ENCODE measurements around the gene STIM2. TPM values are rescaled to one million over a fixed set of nuclear protein-coding genes. Genes with fewer than 3 reads are reported as not detected.

The STIM2 gene
- polyA plus RNA-seq, 2 donors = 3.4 to 5.1 TPM

DNA sequence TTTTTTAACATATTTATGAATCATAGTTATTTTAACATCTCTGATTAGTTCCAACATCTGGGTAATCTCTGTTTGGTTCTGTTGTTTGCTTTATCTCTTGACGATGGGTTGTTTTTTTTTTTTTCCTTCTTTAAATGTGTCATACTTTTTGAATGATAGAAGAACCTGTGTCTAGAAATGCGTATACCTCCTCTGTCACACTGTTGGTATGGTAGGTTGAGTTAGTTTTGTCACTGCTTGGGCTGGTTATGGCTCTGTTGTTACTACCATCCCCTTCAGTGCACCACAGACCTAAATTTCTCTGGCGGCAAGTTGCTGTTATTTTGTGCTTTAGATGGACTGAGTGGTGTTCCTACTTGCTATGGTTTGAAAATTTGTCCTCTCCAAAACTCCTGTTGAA, 16.8 kb downstream of the STIM2 start:
- Histone ChIP-seq H3K9me3 (ENCODE audit: control insufficient read depth in 2 of 2, insufficient read depth in 1 of 2, low read depth in 1 of 2, low read length in 1 of 2) (no peaks in the 10 kb centered on the region), H3K27me3 (ENCODE audit: control insufficient read depth in 1 of 2, insufficient read depth in 2 of 2, low read length in 2 of 2) (no peaks in the 10 kb centered on the region), H3K27ac (ENCODE audit: low read depth in 2 of 2, low read length in 1 of 2) (no peak overlapping the region), H3K36me3 (ENCODE audit: control insufficient read depth in 2 of 2, insufficient read depth in 2 of 2, low read length in 1 of 2) (no peaks in the 10 kb centered on the region), H3K4me1 (ENCODE audit: control insufficient read depth in 2 of 2, insufficient read depth in 2 of 2, low read length in 1 of 2) (no peaks in the 10 kb centered on the region), H3K4me3 (ENCODE audit: low read depth in 1 of 2, low read length in 2 of 2) (no peak overlapping the region)
- 89% methylated on average over 3 of the region's 3 CpGs for WGBS, 2 donors

- Histone ChIP-seq H3K27ac (ENCODE audit: low read depth in 2 of 2, low read length in 1 of 2) (no peak overlapping the region), H3K36me3 (ENCODE audit: control insufficient read depth in 2 of 2, insufficient read depth in 2 of 2, low read length in 1 of 2) (no peaks in the 10 kb centered on the region), H3K27me3 (ENCODE audit: control insufficient read depth in 1 of 2, insufficient read depth in 2 of 2, low read length in 2 of 2) (no peaks in the 10 kb centered on the region), H3K9me3 (ENCODE audit: control insufficient read depth in 2 of 2, insufficient read depth in 1 of 2, low read depth in 1 of 2, low read length in 1 of 2) (no peaks in the 10 kb centered on the region), H3K4me3 (ENCODE audit: low read depth in 1 of 2, low read length in 2 of 2) (no peak overlapping the region), H3K4me1 (ENCODE audit: control insufficient read depth in 2 of 2, insufficient read depth in 2 of 2, low read length in 1 of 2) (no peaks in the 10 kb centered on the region)
- WGBS, 2 donors = 91 to 94% methylated on average over 3 of the region's 3 CpGs
These were observed 17.3 kb downstream of the STIM2 start for GRCh38 chr4:26877961-26878360.

DNA sequence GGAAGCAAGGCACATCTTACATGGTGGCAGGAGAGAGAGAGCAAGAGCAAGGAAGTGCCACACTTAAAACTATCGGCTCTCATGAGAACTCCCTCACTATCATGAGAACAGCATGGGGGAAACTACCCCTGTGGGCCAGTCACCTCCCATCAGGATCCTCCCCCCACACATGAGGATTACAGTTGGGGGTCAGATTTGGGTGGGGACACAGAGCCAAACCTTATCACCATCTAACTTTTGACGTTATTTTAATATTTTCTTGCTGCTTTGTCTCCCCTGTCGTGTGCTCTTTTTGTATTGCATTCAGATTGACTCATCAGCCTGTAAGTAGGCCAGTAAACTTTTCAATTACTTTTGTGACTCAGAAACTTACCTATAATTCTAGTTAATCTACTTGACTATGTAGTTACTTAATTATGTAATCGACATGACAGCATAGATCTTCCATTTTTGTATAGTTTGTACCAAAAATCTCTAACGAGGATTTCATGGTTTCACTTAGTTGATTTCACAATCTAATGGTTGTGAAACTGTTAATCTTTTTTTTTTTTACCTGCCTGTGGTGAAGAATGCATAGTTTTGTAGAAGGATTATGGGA, 18.3 kb downstream of the STIM2 start:
- WGBS, 2 donors = 45 to 61% methylated on average over 5 of the region's 5 CpGs
- no peaks in the 10 kb centered on the region for H3K27me3 ChIP-seq (ENCODE audit: control insufficient read depth in 1 of 2, insufficient read depth in 2 of 2, low read length in 2 of 2)
- H3K9me3 ChIP-seq (ENCODE audit: control insufficient read depth in 2 of 2, insufficient read depth in 1 of 2, low read depth in 1 of 2, low read length in 1 of 2) = no peaks in the 10 kb centered on the region
- no peaks in the 10 kb centered on the region for H3K36me3 ChIP-seq (ENCODE audit: control insufficient read depth in 2 of 2, insufficient read depth in 2 of 2, low read length in 1 of 2)
- no peak overlapping the region for H3K4me3 ChIP-seq (ENCODE audit: low read depth in 1 of 2, low read length in 2 of 2)
- H3K27ac ChIP-seq (ENCODE audit: low read depth in 2 of 2, low read length in 1 of 2) = peak overlapping the region; percentile 12 to 71
- no peaks in the 10 kb centered on the region for H3K4me1 ChIP-seq (ENCODE audit: control insufficient read depth in 2 of 2, insufficient read depth in 2 of 2, low read length in 1 of 2)

DNA sequence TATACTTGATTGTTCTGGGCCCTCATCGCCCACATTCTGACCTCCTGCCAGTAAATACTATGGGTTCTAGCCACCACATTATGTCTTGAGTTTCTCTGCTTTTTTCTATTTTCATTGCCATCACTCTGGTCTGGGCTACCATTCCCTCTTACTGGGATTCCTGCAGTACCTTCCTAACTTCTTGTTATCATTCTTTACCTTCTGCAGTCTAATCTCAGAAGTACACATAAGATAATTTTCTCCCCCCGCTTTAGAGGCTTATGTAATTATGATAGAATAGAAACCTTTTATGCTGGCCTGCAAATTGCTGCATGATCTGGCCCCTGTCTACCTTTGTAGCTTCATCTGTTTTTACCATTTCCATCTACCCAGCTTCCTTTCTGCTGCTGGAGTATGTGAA, 19.2 kb downstream of the STIM2 start:
- no peaks in the 10 kb centered on the region for H3K4me1 ChIP-seq (ENCODE audit: control insufficient read depth in 2 of 2, insufficient read depth in 2 of 2, low read length in 1 of 2)
- WGBS, 2 donors = 74 to 82% methylated on average over 2 of the region's 2 CpGs
- H3K36me3 ChIP-seq (ENCODE audit: control insufficient read depth in 2 of 2, insufficient read depth in 2 of 2, low read length in 1 of 2) = no peaks in the 10 kb centered on the region
- no peak overlapping the region for H3K4me3 ChIP-seq (ENCODE audit: low read depth in 1 of 2, low read length in 2 of 2)
- H3K27me3 ChIP-seq (ENCODE audit: control insufficient read depth in 1 of 2, insufficient read depth in 2 of 2, low read length in 2 of 2) = no peaks in the 10 kb centered on the region
- no peaks in the 10 kb centered on the region for H3K9me3 ChIP-seq (ENCODE audit: control insufficient read depth in 2 of 2, insufficient read depth in 1 of 2, low read depth in 1 of 2, low read length in 1 of 2)
- H3K27ac ChIP-seq (ENCODE audit: low read depth in 2 of 2, low read length in 1 of 2) = no peak overlapping the region

DNA sequence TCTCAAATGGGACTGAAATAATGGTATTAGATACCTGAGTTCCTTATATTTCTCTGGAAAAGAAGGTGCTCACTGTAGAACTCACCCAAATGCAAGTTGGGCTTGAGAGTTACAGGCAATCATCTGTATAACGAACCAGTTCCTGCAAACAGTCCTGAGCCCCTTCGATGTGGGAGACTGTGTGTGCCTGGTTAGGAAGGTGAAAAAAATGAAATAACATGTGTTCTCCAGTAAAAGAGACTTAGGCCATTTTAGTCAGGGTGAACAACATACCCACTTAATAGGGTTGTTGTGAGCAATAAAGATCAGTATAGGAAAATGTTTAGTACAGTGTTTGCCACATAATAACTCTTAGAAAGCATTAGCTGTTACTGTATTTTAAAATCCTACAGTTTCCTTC, 23.4 kb downstream of the STIM2 start:
- no peak overlapping the region for H3K27ac ChIP-seq (ENCODE audit: low read depth in 2 of 2, low read length in 1 of 2)
- no peaks in the 10 kb centered on the region for H3K9me3 ChIP-seq (ENCODE audit: control insufficient read depth in 2 of 2, insufficient read depth in 1 of 2, low read depth in 1 of 2, low read length in 1 of 2)
- no peaks in the 10 kb centered on the region for H3K27me3 ChIP-seq (ENCODE audit: control insufficient read depth in 1 of 2, insufficient read depth in 2 of 2, low read length in 2 of 2)
- 53 to 68% methylated on average over 2 of the region's 2 CpGs for WGBS, 2 donors
- H3K36me3 ChIP-seq (ENCODE audit: control insufficient read depth in 2 of 2, insufficient read depth in 2 of 2, low read length in 1 of 2) = no peaks in the 10 kb centered on the region
- H3K4me1 ChIP-seq (ENCODE audit: control insufficient read depth in 2 of 2, insufficient read depth in 2 of 2, low read length in 1 of 2) = no peaks in the 10 kb centered on the region
- H3K4me3 ChIP-seq (ENCODE audit: low read depth in 1 of 2, low read length in 2 of 2) = no peak overlapping the region

GRCh38 chr4:26884486-26884988, 23.9 kb downstream of the STIM2 start:
- no peak overlapping the region for H3K4me3 ChIP-seq (ENCODE audit: low read depth in 1 of 2, low read length in 2 of 2)
- no peaks in the 10 kb centered on the region for H3K27me3 ChIP-seq (ENCODE audit: control insufficient read depth in 1 of 2, insufficient read depth in 2 of 2, low read length in 2 of 2)
- H3K36me3 ChIP-seq (ENCODE audit: control insufficient read depth in 2 of 2, insufficient read depth in 2 of 2, low read length in 1 of 2) = no peaks in the 10 kb centered on the region
- H3K27ac ChIP-seq (ENCODE audit: low read depth in 2 of 2, low read length in 1 of 2) = peak overlapping the region in 1 of 2 donors; percentile 16
- no peaks in the 10 kb centered on the region for H3K9me3 ChIP-seq (ENCODE audit: control insufficient read depth in 2 of 2, insufficient read depth in 1 of 2, low read depth in 1 of 2, low read length in 1 of 2)
- no peaks in the 10 kb centered on the region for H3K4me1 ChIP-seq (ENCODE audit: control insufficient read depth in 2 of 2, insufficient read depth in 2 of 2, low read length in 1 of 2)
- WGBS, 2 donors = 57 to 65% methylated on average over 5 of the region's 5 CpGs

DNA sequence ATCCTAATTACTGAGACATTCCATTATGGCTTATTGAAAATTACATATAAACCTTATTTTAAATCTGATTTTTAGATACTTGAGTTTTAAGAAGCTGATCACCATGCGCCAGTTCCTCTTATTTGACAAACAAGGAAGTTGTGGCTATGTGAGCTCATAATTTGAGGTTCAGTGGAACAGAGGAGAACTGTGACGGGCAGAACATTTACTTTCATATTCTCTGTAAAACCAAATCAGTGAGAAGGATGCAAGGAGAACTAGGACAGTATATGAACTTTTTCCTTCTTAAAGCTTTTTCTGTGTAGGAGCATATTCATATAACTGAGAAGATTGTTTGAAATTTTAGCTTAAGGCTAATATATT, 25.3 kb downstream of the STIM2 start:
- no peak overlapping the region for H3K27ac ChIP-seq (ENCODE audit: low read depth in 2 of 2, low read length in 1 of 2)
- no peaks in the 10 kb centered on the region for H3K4me1 ChIP-seq (ENCODE audit: control insufficient read depth in 2 of 2, insufficient read depth in 2 of 2, low read length in 1 of 2)
- H3K27me3 ChIP-seq (ENCODE audit: control insufficient read depth in 1 of 2, insufficient read depth in 2 of 2, low read length in 2 of 2) = no peaks in the 10 kb centered on the region
- no peak overlapping the region for H3K4me3 ChIP-seq (ENCODE audit: low read depth in 1 of 2, low read length in 2 of 2)
- WGBS, 2 donors = 61 to 63% methylated on average over 2 of the region's 2 CpGs
- no peaks in the 10 kb centered on the region for H3K36me3 ChIP-seq (ENCODE audit: control insufficient read depth in 2 of 2, insufficient read depth in 2 of 2, low read length in 1 of 2)
- no peaks in the 10 kb centered on the region for H3K9me3 ChIP-seq (ENCODE audit: control insufficient read depth in 2 of 2, insufficient read depth in 1 of 2, low read depth in 1 of 2, low read length in 1 of 2)

DNA sequence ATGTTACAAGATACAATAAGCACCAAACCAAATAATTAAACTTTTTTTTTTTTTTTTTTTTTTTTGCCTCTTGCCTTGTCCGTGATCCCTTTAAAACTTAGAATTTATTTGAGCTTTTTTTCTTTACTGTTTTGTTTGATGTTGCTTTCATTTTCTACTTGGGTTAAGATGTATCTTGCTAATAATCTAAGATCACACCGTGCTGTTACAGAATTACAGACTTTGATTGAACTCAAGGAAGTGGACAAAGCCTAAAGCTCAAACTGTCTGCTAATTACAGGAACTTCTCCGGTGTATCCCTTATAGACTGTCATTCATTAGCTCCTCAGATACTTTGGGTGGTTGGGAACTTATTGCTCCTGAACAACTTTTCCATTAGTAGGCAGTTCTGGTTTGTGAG, 26.5 kb downstream of the STIM2 start:
- Histone ChIP-seq H3K27me3 (ENCODE audit: control insufficient read depth in 1 of 2, insufficient read depth in 2 of 2, low read length in 2 of 2) (no peaks in the 10 kb centered on the region), H3K4me3 (ENCODE audit: low read depth in 1 of 2, low read length in 2 of 2) (no peak overlapping the region), H3K9me3 (ENCODE audit: control insufficient read depth in 2 of 2, insufficient read depth in 1 of 2, low read depth in 1 of 2, low read length in 1 of 2) (no peaks in the 10 kb centered on the region), H3K4me1 (ENCODE audit: control insufficient read depth in 2 of 2, insufficient read depth in 2 of 2, low read length in 1 of 2) (no peaks in the 10 kb centered on the region), H3K27ac (ENCODE audit: low read depth in 2 of 2, low read length in 1 of 2) (no peak overlapping the region), H3K36me3 (ENCODE audit: control insufficient read depth in 2 of 2, insufficient read depth in 2 of 2, low read length in 1 of 2) (no peaks in the 10 kb centered on the region)
- 34 to 37% methylated on average over 3 of the region's 3 CpGs for WGBS, 2 donors

- no peaks in the 10 kb centered on the region for H3K27me3 ChIP-seq (ENCODE audit: control insufficient read depth in 1 of 2, insufficient read depth in 2 of 2, low read length in 2 of 2)
- H3K9me3 ChIP-seq (ENCODE audit: control insufficient read depth in 2 of 2, insufficient read depth in 1 of 2, low read depth in 1 of 2, low read length in 1 of 2) = no peaks in the 10 kb centered on the region
- WGBS, 2 donors = 80 to 91% methylated on average over 2 of the region's 2 CpGs
- H3K27ac ChIP-seq (ENCODE audit: low read depth in 2 of 2, low read length in 1 of 2) = no peak overlapping the region
- no peak overlapping the region for H3K4me3 ChIP-seq (ENCODE audit: low read depth in 1 of 2, low read length in 2 of 2)
- no peaks in the 10 kb centered on the region for H3K4me1 ChIP-seq (ENCODE audit: control insufficient read depth in 2 of 2, insufficient read depth in 2 of 2, low read length in 1 of 2)
- H3K36me3 ChIP-seq (ENCODE audit: control insufficient read depth in 2 of 2, insufficient read depth in 2 of 2, low read length in 1 of 2) = no peaks in the 10 kb centered on the region
These were observed 27.2 kb downstream of the STIM2 start for GRCh38 chr4:26887809-26888208.

DNA sequence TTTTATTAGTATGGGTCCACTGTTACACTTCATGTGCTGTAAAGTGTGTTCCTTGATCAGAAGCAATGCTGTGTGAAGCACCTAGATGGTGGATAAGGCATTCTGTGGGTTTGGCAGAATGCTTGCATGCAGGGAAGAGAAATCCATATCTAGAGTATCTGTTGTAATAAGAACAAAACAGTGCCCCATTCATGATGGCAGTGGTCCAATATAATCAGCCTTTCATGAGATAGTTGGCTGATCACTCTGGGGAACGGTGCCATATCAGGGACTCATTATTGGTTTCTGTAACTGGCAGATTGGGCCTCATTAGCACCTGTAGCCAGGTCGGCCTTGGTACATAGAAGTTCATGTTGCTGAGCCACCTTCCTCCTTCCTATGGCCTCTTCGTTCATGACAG, 28.7 kb downstream of the STIM2 start:
- no peaks in the 10 kb centered on the region for H3K36me3 ChIP-seq (ENCODE audit: control insufficient read depth in 2 of 2, insufficient read depth in 2 of 2, low read length in 1 of 2)
- H3K9me3 ChIP-seq (ENCODE audit: control insufficient read depth in 2 of 2, insufficient read depth in 1 of 2, low read depth in 1 of 2, low read length in 1 of 2) = no peaks in the 10 kb centered on the region
- no peak overlapping the region for H3K27ac ChIP-seq (ENCODE audit: low read depth in 2 of 2, low read length in 1 of 2)
- no peaks in the 10 kb centered on the region for H3K27me3 ChIP-seq (ENCODE audit: control insufficient read depth in 1 of 2, insufficient read depth in 2 of 2, low read length in 2 of 2)
- 71 to 96% methylated on average over 3 of the region's 3 CpGs for WGBS, 2 donors
- H3K4me1 ChIP-seq (ENCODE audit: control insufficient read depth in 2 of 2, insufficient read depth in 2 of 2, low read length in 1 of 2) = no peaks in the 10 kb centered on the region
- H3K4me3 ChIP-seq (ENCODE audit: low read depth in 1 of 2, low read length in 2 of 2) = no peak overlapping the region

Data from esophagus (tissue), 2 donors.